GM21447 (cell line): Measurements from ENCODE around the gene CBLN1.
"Not testable (repeated sequence)": the region's sequence is repeated elsewhere in the genome, so short reads cannot be mapped to it uniquely, and the experiment has no call there.

Experiments
- ATAC-seq: cut with Tn5 transposase; IDR thresholded peaks from one replicate; pipeline ENCODE4 v1.9.1; 2021; ENCODE audit not compliant: unreplicated experiment

The CBLN1 gene

GRCh38 chr16:49277766-49278566 lies 3.7 kb downstream of the CBLN1 start:
- no peak for ATAC-seq

- ATAC-seq, result no peak
These were observed 4.3 kb downstream of the CBLN1 start for GRCh38 chr16:49277386-49277742.

GRCh38 chr16:49276646-49277385 lies 4.8 kb downstream of the CBLN1 start:
- no peak for ATAC-seq

GRCh38 chr16:49275870-49276269 lies 5.8 kb downstream of the CBLN1 start:
- ATAC-seq, result no peak

- ATAC-seq, result no peak
These were observed 6.4 kb downstream of the CBLN1 start for GRCh38 chr16:49275050-49275730.

GRCh38 chr16:49274591-49274990 lies 7.0 kb downstream of the CBLN1 start:
- ATAC-seq, result no peak

GRCh38 chr16:49273771-49274170 lies 7.9 kb downstream of the CBLN1 start:
- ATAC-seq, result no peak

- ATAC-seq, result no peak
These were observed 10.3 kb downstream of the CBLN1 start for GRCh38 chr16:49271363-49271762.

GRCh38 chr16:49269201-49269600 lies 12.4 kb downstream of the CBLN1 start:
- ATAC-seq, result no peak

- ATAC-seq, result no peak
These were observed 13.0 kb downstream of the CBLN1 start for GRCh38 chr16:49268667-49269066.

- no peak for ATAC-seq
These were observed 19.1 kb downstream of the CBLN1 start for GRCh38 chr16:49262501-49262900.

- no peak for ATAC-seq
These were observed 19.7 kb downstream of the CBLN1 start for GRCh38 chr16:49261930-49262329.

GRCh38 chr16:49260956-49261530 lies 20.6 kb downstream of the CBLN1 start:
- no peak for ATAC-seq

GRCh38 chr16:49260253-49260652 lies 21.4 kb downstream of the CBLN1 start:
- ATAC-seq, result no peak

GRCh38 chr16:49259330-49259729 lies 22.3 kb downstream of the CBLN1 start:
- ATAC-seq, result no peak

- no peak for ATAC-seq
These were observed 30.9 kb downstream of the CBLN1 start for GRCh38 chr16:49250689-49251088.

GRCh38 chr16:49248227-49248626 lies 33.4 kb downstream of the CBLN1 start:
- ATAC-seq, result no peak

- no peak for ATAC-seq
These were observed 45.4 kb downstream of the CBLN1 start for GRCh38 chr16:49236216-49236615.

- ATAC-seq, result not testable (repeated sequence)
These were observed 53.3 kb downstream of the CBLN1 start for GRCh38 chr16:49228335-49228734.
